Measurements from ENCODE around the gene HOOK2. TPM values are rescaled to one million over a fixed set of nuclear protein-coding genes. Genes with fewer than 3 reads are reported as not detected.

HOOK2 gene
- total and polyA plus RNA-seq, 2 of the 4 experiments (the other 2 are of a cell fraction): 7.5 to 21.6 TPM

GRCh38 chr19:12815088-12815487 is 39.7 kb upstream of the HOOK2 start:
- CTCF ChIA-PET: no interaction called here
- WGBS, 2 experiments (ENCODE audit: extremely low coverage in 2 of 2, insufficient read length in 1 of 2): 82% methylated on average over 2 of the region's 7 CpGs; no CpG with 5 or more reads in 1 of the 2 experiments

More at GRCh38 chr19:12815088-12815487, 39.7 kb upstream of the HOOK2 start:
- in situ Hi-C loops (cut with MboI; ENCODE audit: low sequenced_read_pairs): no loop called here
- dilution Hi-C loops (cut with HindIII; ENCODE audit: low sequenced_read_pairs, unreplicated experiment): no loop called here
- no peak overlapping the region for H4K91ac ChIP-seq (ENCODE audit: insufficient read depth, low read depth, low read length)
- no peak overlapping the region for H3K4me3 ChIP-seq (ENCODE audit: insufficient read depth, low read depth, low read length)
- ATAC-seq (ENCODE audit: low read depth): no peak
- no peak overlapping the region for H2BK120ac ChIP-seq (ENCODE audit: low read depth, low read length)
- H3K9ac ChIP-seq (ENCODE audit: low read depth, low read length): no peak overlapping the region
- no peak overlapping the region for H2AK9ac ChIP-seq (replicated peaks; ENCODE audit: low read depth, low read length, poor library complexity)
- no peak overlapping the region for H4K8ac ChIP-seq (ENCODE audit: low read depth in 2 of 2, low read length in 2 of 2)
- no peaks in the 10 kb centered on the region for H3K9me3 ChIP-seq (ENCODE audit: control insufficient read depth, insufficient read depth, low read length)
- H3K18ac ChIP-seq (ENCODE audit: low read depth, low read length): no peak overlapping the region
- H4K5ac ChIP-seq (ENCODE audit: low read depth, low read length): no peak overlapping the region
- H2BK5ac ChIP-seq (ENCODE audit: low read depth, low read length, poor library complexity, severe bottlenecking): no peak overlapping the region
- H3K9me1 ChIP-seq (ENCODE audit: insufficient read depth, low read length): no peaks in the 10 kb centered on the region
- peaks cover 6% of the 10 kb centered on the region for H3K36me3 ChIP-seq (ENCODE audit: control insufficient read depth, insufficient read depth, low read length)
- no TSS peak for BruUV-seq (replicated peaks)
- H2AFZ ChIP-seq (replicated peaks; ENCODE audit: low read length, poor library complexity): no peak overlapping the region
- POLR2A ChIA-PET (ENCODE audit: unreplicated experiment): no interaction called here
- no peaks in the 10 kb centered on the region for H4K20me1 ChIP-seq (ENCODE audit: insufficient read depth, low read length)
- DNase-seq: no peak
- no peak overlapping the region for H3K4me2 ChIP-seq (ENCODE audit: low read depth, low read length)
- no peak overlapping the region for H3K56ac ChIP-seq (ENCODE audit: extremely low read depth, insufficient read depth, low read length)
- no peaks in the 10 kb centered on the region for H3K27me3 ChIP-seq (ENCODE audit: control insufficient read depth, insufficient read depth, low read length)
- no peaks in the 10 kb centered on the region for H3K4me1 ChIP-seq (ENCODE audit: control insufficient read depth, insufficient read depth, low read length)
- H3K14ac ChIP-seq (replicated peaks; ENCODE audit: low read depth, low read length): no peak overlapping the region
- no peak overlapping the region for H3K27ac ChIP-seq (ENCODE audit: insufficient read depth, low read length)
- no peak overlapping the region for H2BK20ac ChIP-seq (ENCODE audit: low read depth, low read length)
- no peak overlapping the region for H2AK5ac ChIP-seq (ENCODE audit: low read depth, low read length)
- intact Hi-C loops (cut with micrococcal nuclease): no loop called here
- no peaks in the 10 kb centered on the region for H3K79me1 ChIP-seq (ENCODE audit: low read depth in 1 of 2, low read length in 2 of 2)
- H2BK15ac ChIP-seq (ENCODE audit: low read depth, low read length): no peak overlapping the region
- TF ChIP-seq USF2 (IDR thresholded peaks at IDR 0.05; ENCODE audit: low read depth, low read length) (no peak), RCOR1 (IDR thresholded peaks at IDR 0.05; ENCODE audit: insufficient replicate concordance, low read length) (no peak), SMC3 (IDR thresholded peaks at IDR 0.05; ENCODE audit: low read depth, low read length) (no peak), MAZ (IDR thresholded peaks at IDR 0.05; ENCODE audit: borderline replicate concordance, low read depth, low read length) (no peak), FOS (IDR thresholded peaks at IDR 0.05; ENCODE audit: low read depth, low read length) (no peak), RAD21 (IDR thresholded peaks at IDR 0.05; ENCODE audit: low read length) (no peak), MAFK (IDR thresholded peaks at IDR 0.05; ENCODE audit: low read depth, low read length) (no peak), MXI1 (IDR thresholded peaks at IDR 0.05; ENCODE audit: borderline replicate concordance, low read depth, low read length) (no peak), ELK1 (IDR thresholded peaks at IDR 0.05; ENCODE audit: borderline replicate concordance, low read depth, low read length) (no peak)
- H3K4ac ChIP-seq (ENCODE audit: low read depth, low read length): no peak overlapping the region
- no peak overlapping the region for H3K23ac ChIP-seq (ENCODE audit: low read depth, low read length)
